Cardiac muscle cell (in vitro differentiated cells and primary cell): ENCODE measurements around the gene KRT71. TPM values are rescaled to one million over a fixed set of nuclear protein-coding genes. Genes with fewer than 3 reads are reported as not detected.

Experiments
- DNase-seq, 2 donors: peaks; one replicate each; pipeline versions ENCODE4 v3.0.0 to v3.0.0-alpha.2; 2010 to 2017; ENCODE audit warnings: low read depth in 1 of 2, low spot score in 1 of 2
- H3K27ac ChIP-seq: fragments of 200-600 bp; sonication (generic); 2 replicates; pipeline ENCODE4 v1.5.1; 2016
- H3K27me3 ChIP-seq: fragments of 200-600 bp; sonication (generic); 2 replicates; pipeline ENCODE4 v1.6.0; 2016; ENCODE audit warnings: control low read depth
- H3K36me3 ChIP-seq: fragments of 200-600 bp; sonication (generic); 2 replicates; pipeline ENCODE4 v1.5.1; 2016; ENCODE audit warnings: control low read depth
- H3K4me1 ChIP-seq: fragments of 200-600 bp; sonication (generic); 2 replicates; pipeline ENCODE4 v1.8.1; 2017; ENCODE audit warnings: low read depth, mild to moderate bottlenecking, mixed run types
- H3K4me3 ChIP-seq: fragments of 200-600 bp; sonication (generic); 2 replicates; pipeline ENCODE4 v1.5.1; 2016; ENCODE audit warnings: mild to moderate bottlenecking
- H3K9me3 ChIP-seq: fragments of 200-600 bp; sonication (generic); 2 replicates; pipeline ENCODE4 v1.5.1; 2017; ENCODE audit warnings: low read depth, mild to moderate bottlenecking, control low read depth
- polyA plus RNA-seq: library from polyadenylated mRNA; unstranded; fragments of >200 nt; fragmentation: Nextera tagmentation; extraction: Ambion mirVana; gene quantifications from 2 replicates; pipeline ENCODE4 v1.2.1, GENCODE V29; 2016
- total RNA-seq: library from RNA; depleted of rRNA; stranded (reverse); fragments of >200 nt; gene quantifications from 2 replicates; pipeline ENCODE4 v1.2.3, GENCODE V29; 2016
- TF ChIP-seq, protein P1 (sequence below): IDR thresholded peaks from 2 replicates; pipeline ENCODE4 v1.5.1; 2012; ENCODE audit warnings: low read depth, mild to moderate bottlenecking, low read length

KRT71 gene
- total and polyA plus RNA-seq, 2 experiments from 2014 or later = not detected

DNA sequence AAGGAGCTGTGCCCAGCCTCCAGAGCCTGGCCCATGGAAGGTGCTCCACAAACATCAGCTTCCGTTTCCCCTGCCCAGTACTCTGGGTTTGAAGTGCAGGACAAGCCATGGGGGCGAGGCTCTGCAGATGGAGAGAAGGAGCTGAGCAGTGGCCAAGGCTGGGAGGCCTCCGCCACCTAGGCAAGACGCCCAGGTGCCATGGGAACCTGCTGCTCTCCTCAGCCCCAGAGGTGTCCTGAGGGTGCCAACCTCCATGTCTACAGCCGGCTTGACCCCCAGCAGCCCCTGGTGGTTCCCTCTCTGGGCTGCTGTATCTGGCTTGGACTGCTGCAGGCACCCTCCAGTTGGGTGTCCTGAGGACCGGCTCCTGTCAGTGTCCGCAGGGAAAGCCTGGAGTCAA lies 12.4 kb downstream of the KRT71 start:
- Histone ChIP-seq H3K27ac (no peak overlapping the region), H3K9me3 (no peaks in the 10 kb centered on the region), H3K36me3 (no peaks in the 10 kb centered on the region), H3K4me1 (no peaks in the 10 kb centered on the region), H3K27me3 (peaks cover under 1% of the 10 kb centered on the region), H3K4me3 (no peak overlapping the region)
- TF ChIP-seq, protein P1, sequence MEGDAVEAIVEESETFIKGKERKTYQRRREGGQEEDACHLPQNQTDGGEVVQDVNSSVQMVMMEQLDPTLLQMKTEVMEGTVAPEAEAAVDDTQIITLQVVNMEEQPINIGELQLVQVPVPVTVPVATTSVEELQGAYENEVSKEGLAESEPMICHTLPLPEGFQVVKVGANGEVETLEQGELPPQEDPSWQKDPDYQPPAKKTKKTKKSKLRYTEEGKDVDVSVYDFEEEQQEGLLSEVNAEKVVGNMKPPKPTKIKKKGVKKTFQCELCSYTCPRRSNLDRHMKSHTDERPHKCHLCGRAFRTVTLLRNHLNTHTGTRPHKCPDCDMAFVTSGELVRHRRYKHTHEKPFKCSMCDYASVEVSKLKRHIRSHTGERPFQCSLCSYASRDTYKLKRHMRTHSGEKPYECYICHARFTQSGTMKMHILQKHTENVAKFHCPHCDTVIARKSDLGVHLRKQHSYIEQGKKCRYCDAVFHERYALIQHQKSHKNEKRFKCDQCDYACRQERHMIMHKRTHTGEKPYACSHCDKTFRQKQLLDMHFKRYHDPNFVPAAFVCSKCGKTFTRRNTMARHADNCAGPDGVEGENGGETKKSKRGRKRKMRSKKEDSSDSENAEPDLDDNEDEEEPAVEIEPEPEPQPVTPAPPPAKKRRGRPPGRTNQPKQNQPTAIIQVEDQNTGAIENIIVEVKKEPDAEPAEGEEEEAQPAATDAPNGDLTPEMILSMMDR = no peak
- no peak for DNase-seq

DNA sequence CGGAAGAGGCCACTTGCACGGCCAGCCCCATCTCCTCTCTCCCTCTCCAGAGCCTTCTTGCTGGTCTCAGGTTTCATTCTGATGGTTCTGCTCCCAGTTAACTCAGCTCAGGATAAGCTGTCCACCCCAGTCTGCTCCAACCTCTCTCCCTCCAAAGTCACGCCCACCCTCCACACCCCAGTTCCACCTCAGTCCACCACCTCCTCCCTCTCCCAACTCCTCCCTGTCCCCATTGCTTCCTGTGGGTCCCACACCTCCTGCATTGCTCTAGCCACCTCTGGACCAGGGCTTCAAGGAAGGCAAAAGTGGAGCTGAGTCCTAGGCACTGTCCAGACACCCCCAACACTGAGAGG lies 13.1 kb downstream of the KRT71 start:
- H3K27ac ChIP-seq = no peak overlapping the region
- H3K27me3 ChIP-seq = no peaks in the 10 kb centered on the region
- no peak overlapping the region for H3K4me3 ChIP-seq
- TF ChIP-seq, protein P1 = no peak
- H3K9me3 ChIP-seq = no peaks in the 10 kb centered on the region
- no peaks in the 10 kb centered on the region for H3K4me1 ChIP-seq
- H3K36me3 ChIP-seq = no peaks in the 10 kb centered on the region
- no peak for DNase-seq

DNA sequence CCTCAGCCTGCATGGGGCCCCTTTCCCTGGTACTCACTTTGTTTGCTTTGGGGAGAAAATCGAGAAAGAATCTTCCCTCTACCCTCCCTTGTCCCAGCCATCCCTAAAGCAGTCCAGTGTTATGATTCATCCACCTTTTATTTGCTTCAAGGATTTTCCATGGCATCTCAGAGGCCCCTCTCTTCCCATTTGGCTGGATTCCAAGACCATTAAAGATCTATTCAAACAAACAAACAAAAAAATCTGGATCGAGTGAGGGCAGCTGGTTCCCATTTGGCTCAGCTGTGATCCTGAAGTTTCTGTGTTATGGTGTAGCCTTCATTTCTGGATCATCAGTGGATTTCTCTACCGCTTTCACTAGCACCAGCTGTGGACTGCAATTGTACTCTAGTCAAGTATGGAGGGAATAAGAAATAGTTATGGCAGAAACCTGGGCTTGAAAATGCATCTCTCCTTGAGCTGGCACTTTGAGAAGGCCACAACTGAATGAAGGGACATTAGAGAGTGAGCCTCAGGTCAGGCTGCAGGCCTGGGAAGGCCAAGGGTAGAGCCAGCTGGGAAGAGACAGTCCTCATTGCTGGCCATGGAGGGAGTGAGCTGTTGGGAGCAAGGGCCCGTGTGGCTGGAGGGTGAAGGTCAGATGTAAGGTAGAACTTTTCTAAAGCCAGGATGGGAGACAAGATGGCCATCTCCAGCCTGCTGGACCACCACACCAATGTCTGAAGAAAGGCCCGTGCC lies 13.7 kb downstream of the KRT71 start:
- no peak overlapping the region for H3K4me3 ChIP-seq
- H3K4me1 ChIP-seq = no peaks in the 10 kb centered on the region
- no peaks in the 10 kb centered on the region for H3K9me3 ChIP-seq
- H3K27ac ChIP-seq = no peak overlapping the region
- H3K27me3 ChIP-seq = no peaks in the 10 kb centered on the region
- peak in 1 of 2 donors; percentile 46 for DNase-seq
- TF ChIP-seq, protein P1 = no peak
- H3K36me3 ChIP-seq = no peaks in the 10 kb centered on the region

DNA sequence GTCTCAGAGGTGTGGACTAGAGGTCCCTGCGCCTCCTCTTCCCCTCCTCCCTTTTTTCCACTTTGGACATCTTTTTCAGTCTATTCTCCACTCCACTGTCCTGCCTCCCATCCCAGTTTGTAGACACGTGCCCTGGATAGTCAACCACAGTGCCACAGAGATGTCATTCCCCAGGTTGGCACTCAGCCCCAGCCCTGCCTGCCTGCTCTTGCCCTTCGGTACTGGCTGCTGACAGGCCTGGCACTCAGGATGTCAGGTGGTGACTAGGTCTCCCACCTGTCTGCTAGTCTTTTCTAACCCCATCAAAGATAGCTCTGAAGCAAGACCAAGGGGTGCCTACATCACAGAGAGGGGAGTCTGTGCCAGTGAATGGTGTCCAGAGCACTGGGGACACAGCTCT lies 15.8 kb downstream of the KRT71 start:
- Histone ChIP-seq H3K4me3 (no peak overlapping the region), H3K4me1 (no peaks in the 10 kb centered on the region), H3K36me3 (no peaks in the 10 kb centered on the region), H3K27ac (no peak overlapping the region), H3K9me3 (no peaks in the 10 kb centered on the region), H3K27me3 (no peaks in the 10 kb centered on the region)
- DNase-seq = no peak
- TF ChIP-seq, protein P1 = no peak

DNA sequence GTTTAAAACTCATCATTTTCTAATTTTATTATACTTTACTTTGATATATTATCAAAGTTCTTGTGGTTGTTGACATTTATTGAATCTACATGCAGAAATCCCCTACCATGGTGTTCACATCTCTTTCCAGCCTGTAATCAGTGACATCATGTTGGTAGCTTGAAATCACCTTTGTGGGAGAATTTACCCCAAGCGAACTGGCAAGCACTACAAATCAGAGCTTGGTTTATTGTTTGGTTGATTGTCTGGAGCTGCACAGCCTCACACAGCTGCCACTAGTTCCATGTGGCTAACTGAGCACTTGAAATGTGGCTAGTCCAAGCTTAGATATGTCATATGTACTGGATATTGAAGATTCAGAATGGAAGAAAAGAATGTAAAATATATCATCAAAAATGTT lies 17.4 kb downstream of the KRT71 start:
- no peaks in the 10 kb centered on the region for H3K4me1 ChIP-seq
- TF ChIP-seq, protein P1 = no peak
- DNase-seq = no peak

More for the DNA sequence above, 17.4 kb downstream of the KRT71 start:
- H3K9me3 ChIP-seq = no peaks in the 10 kb centered on the region
- no peaks in the 10 kb centered on the region for H3K27me3 ChIP-seq
- no peak overlapping the region for H3K27ac ChIP-seq
- H3K4me3 ChIP-seq = no peak overlapping the region
- H3K36me3 ChIP-seq = no peaks in the 10 kb centered on the region
